ENCODE results near the gene ARL8A. TPM values are rescaled to one million over a fixed set of nuclear protein-coding genes. Genes with fewer than 3 reads are reported as not detected.
A peak's percentile ranks its signal among the peaks of the same experiment; 100 is the strongest.
"Not testable (repeated sequence)": the region's sequence is repeated elsewhere in the genome, so short reads cannot be mapped to it uniquely, and the experiment has no call there.

The ARL8A gene
- polyA plus RNA-seq, 4 donors, result 43.9 to 49.3 (median 44.9) TPM

DNA sequence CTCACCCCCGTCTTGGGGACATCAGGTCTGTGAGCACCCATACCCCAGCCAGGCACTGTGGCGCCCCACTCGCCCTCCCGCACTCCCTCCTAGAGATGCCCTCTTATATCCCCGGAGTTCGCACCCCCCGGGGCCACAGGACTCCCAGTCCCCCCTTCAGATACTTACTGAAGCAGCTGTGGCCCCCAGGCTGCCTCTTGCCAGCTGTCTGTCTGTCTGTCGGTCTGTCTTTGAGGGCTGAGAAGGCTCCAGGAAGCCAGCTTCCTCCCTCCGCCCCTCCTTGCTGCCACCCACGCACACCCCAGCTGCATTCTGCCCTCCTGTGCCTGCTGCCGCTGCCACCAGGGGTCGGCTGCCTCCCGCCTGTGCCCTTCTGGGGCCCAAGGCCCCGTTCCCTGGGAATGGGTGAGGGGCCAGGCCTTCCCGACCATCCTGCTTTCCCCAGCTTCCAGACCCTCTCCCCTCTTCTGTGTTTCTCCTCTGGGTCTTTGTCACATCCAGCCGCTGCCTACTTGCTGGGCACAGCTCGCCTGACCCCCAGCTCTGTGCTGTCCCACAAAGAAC is 15.9 kb upstream of the ARL8A start, which contains the start of gene PTPN7:
TSS of gene PTPN7 (minus strand) at position 226 of the 564 bp plus-strand sequence. CDS start 1,200 bp downstream, outside the sequence.
- DNase-seq (ENCODE audit: low read depth in 4 of 4, low spot score in 2 of 4), result no peak

DNA sequence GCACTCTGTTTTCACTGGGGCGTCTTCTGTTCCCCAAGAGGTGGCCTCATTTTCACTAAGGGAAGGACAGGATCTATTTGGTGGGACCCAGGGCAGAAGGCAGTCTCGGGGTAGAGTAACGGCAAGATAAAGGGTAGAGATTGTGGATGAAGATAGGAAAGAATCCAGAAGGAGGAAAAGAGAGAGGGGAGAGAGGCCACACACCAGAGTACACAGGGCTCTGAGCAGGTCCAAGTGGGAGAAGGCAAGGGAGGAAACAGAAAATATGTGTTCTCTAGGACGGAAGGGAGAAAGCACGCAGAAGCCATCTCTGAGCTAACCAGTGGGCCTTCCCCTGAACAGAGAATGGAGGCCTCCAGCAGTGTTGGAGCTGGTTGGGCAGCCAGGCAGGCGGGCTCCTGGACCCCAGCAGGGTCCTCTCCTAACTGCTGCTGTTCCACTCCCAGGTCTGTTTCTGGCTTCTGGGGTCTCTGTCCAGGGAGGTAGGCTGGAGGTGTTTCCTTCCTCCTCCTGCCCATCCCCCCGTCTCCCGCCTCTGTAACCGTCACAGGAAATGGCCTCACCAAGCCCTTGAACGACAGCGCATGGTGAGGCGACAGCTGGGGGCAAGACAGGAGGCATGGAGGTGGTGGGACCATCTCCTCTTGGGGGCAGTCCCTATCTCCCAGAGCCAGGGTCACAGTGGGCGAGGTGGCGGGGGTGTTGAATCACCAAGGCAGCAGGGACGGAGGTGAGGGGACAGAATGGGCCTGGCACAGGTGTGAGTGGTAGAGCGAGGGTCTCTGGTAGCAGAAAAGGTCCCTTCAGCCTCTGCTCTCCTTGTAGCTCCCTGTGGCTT is 15.2 kb upstream of the ARL8A start:
- DNase-seq (ENCODE audit: low read depth in 4 of 4, low spot score in 2 of 4), result no peak

DNA sequence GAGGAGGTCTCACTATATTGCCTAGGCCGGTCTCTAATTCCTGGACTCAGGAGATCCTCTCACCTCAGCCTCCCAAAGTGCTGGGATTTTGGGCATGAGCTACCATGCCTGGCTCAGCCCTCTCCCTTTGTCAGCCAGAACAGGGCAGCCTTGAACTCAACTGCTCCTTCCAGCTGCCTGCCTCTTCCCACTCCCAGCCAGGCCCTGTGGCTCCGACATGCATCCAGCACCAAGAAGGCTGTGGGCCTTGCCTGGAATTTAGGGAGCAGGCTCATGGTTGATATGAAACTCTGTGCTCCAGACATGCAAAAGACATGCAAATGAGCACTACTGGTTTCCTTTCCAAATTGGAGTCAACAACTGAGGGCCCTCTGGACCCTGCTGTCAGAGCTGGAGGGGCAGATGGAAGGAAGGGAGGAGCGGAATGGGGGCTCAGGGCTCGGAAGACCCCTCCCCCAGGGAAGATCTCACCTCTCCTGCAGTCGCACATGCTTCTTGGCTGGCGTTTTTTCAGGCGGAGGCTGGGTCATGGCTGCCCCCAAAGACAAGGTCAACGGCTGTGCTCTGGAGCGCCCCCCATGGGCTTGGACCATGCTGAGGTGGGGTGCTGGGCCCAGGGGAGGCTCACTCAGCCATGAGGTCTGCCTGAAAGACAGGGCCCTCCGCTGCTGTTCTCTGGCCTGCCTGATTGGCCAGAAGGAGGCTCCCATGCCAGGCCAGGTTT is 14.4 kb upstream of the ARL8A start:
- DNase-seq (ENCODE audit: low read depth in 4 of 4, low spot score in 2 of 4), result no peak

DNA sequence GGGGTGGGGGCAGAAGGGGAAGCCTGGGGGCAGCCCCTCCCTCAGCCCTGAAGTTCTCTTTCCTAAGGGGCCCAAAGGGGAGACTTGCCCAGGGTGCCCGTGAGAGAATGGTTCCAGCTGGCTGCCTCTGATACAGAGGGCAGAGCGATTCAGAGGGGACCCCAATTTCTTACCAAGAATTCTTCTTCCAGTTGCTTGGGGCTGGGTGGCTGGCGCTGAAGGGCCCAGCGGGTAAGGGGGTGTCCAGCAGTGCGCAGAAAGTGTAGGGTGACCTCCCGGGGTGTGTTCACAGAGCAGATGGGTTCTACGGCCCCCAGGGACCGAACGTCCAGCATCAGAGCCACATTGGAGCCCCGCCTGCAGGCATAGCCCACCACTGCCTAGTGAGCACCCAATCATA is 13.4 kb upstream of the ARL8A start:
- DNase-seq (ENCODE audit: low read depth in 4 of 4, low spot score in 2 of 4), result no peak

DNA sequence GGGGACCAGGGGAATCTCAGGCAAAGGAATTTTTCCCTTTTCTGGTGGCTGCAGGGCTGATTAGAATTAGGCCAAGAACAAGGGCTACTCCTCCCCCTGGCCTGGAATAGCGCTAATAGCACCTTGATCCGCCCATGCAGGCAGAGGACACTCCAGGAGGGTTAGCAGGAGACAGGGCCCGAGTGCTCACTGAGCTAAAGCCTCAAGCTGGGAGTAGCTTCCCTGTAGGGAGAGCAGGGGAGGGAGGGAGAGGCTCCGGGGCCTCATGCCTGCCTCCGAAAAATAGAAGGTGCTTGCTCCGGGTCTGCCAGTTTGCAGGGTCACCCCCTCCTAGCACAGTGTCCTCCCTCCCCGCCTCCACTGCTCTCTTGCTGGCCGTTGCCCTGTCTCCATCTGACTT is 12.1 kb upstream of the ARL8A start:
- no peak for DNase-seq (ENCODE audit: low read depth in 4 of 4, low spot score in 2 of 4)

DNA sequence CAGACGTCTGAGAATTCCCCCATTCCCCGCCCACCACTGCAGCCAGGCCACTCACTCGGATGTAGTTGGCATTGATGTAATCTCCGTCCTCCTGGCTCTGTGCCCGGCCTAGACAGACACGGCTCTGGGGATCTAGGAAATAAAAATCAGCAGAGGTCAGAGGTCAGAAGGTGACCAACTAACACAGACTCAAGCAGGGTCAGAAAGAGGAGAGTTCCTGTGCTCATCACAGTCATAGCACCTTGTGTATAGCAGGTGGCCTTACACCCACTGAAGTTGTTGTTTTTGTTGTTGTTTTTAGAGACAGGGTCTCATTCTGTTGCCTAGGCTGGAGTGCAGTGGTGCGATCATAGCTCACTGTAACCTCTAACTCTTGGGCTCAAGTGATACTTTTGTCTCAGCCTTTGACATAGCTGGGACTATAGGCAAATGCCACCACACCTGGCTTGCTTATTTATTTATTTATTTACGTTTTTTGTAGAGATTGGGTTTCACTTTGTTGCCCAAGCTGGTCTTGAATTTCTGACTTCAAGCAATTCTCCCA is 11.0 kb upstream of the ARL8A start:
- no peak for DNase-seq (ENCODE audit: low read depth in 4 of 4, low spot score in 2 of 4)

DNA sequence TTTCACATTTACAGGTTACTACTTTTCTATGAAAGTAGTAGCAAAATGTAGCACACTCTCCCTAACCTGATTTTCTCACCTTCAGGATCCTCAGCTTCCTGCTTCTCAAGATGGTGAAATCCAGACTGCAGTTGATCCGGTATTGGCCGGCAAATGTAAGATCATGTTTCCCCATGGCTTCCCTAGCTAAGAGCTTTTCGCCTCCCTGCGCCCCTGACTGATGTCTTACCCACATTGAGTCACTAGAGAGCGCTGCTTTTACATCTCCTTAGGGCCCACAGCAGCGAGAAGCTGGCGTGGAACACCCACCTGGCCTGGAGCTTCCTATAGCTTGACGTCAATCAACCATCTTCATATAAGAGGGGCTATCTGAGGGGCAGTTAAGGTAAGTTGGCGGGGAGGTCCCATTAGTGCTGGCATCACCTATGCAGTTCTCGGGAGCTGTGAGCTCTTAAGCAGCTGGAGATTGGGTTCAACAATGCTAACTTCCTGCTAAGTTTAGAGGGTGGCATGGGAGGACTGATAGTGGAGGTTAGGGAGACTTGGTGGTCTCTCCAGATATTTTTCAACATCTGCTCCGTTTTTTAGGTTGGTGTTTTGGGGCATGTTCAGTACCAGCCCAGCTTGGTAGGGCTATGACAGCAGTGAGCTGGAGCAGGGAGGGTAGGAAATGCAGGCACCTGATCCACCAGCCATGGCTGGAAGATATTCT is 10.4 kb upstream of the ARL8A start:
- DNase-seq (ENCODE audit: low read depth in 4 of 4, low spot score in 2 of 4), result peak in 1 of 4 donors; percentile 71

DNA sequence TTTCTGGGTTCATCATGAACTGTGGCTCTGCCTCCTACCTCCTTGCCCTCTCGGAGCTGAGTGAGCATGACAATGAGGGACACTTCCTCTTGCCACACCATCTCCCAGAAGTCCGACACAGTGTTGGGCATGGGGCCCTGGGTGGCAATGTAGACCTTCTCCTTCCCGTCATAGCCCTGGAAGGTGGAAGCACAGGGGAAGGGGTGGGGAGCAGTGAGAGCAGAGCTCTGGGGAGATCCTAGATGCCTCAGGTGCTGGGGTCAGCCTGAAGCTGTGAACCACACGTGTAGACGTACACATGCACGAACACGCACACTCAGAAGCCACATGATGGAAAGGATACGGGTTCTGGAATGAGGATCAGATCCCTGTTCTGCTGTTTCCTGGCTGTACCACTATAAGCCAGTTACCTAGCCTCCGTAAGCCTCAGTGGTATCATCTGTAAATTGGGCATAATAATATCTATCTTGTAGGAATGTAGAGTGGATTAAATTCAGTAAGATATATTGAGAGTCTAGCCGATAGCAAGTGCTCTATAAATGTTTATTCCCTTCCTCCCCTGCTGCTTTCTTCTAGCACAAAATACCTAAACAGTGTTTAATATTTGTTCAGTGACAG is 9.7 kb upstream of the ARL8A start:
- no peak for DNase-seq (ENCODE audit: low read depth in 4 of 4, low spot score in 2 of 4)

DNA sequence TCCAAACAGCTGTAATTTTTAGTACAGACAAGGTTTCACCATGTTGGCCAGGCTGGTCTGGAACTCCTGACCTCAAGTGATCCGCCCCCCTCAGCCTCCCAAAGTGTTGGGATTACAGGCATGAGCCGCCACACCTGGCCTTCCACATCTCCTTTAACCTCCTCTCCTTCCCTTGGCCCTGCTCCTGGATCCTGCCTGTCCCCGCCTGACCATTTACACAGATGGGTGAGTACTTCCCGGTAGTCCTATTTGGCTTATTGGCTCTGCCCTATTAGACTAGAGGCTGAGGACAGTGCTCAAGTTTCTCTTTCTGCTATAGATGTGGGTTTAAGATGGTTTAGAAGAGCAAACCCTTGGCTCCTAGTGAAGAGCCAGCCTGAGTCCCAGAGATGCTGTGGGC is 8.7 kb upstream of the ARL8A start:
- DNase-seq (ENCODE audit: low read depth in 4 of 4, low spot score in 2 of 4), result no peak

DNA sequence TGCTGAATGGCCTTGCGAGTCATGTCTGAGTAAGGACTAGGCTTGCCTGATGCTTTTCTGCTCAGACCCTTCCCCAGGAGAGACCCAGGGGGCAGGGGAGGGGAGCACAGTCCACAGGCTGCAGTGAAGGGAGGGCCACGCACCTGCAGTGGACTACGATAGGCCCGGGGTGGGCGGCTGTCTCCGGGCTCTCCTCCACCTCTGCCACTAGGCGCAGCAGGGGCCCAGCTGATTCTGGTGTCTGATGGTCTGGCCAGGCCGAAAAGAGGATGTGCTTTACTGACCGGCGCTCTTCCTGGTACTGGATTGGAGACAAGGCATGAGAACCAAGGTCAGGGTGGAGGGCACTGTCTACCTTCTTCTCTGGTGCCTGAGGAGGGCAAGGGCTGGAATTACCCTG is 7.9 kb upstream of the ARL8A start:
- DNase-seq (ENCODE audit: low read depth in 4 of 4, low spot score in 2 of 4), result no peak

DNA sequence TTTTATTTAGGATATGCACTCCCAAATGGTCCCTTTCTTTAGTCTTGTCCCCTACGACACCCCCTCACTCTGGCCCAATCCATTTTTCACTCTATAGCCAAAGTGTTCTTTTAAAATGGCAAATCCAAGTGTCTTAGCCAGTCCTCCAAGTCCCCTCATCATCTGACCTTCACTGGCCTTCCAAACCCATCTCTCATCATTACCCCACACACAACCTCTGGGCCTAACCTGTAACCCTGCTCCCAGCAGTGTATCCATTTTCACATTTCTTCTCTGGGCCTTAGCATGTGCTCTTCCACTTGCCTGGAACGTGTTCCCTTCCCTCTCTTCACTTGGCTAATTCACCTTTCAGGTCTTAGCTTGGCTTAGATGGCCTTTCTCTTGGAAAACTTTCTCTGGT is 6.5 kb upstream of the ARL8A start:
- no peak for DNase-seq (ENCODE audit: low read depth in 4 of 4, low spot score in 2 of 4)

DNA sequence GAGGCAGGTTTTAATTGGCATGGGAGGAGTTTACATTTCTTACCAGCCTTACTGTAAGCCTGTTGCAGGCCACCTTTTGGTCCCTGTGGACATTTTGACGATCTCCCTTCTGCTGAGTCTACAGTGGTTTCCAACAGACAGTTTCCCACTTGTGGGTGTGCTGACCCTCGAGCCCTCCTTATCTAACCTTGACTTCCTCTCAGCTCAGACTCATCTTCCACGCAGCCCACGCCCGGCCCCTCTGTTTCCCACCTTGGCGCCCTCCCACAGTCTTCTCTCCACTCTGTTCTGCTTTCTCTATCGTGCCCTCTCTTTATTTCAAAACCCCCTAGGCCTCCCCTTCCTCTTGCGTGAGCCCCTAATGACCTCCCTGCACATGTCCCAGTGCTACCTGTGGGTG is 6.1 kb upstream of the ARL8A start:
- DNase-seq (ENCODE audit: low read depth in 4 of 4, low spot score in 2 of 4), result no peak

DNA sequence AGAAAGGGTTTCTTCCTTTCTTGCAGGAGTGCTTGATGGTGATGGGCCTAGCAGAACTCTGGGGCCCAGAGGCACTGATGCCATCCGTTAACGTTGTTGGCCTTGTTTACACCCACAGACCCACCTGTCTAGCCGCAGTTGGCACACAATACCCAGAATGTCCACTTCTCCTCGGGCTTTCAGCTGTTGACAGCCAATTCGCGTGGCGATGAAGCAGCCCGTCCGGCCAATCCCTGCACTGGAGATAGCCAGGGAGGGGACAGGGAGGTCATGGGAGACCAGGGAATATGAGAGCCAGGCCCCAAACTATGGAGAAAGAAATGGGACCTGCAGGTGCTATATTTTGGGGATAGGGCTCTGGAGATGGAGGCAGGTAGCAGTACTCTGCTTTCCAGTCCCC is 5.7 kb upstream of the ARL8A start:
- no peak for DNase-seq (ENCODE audit: low read depth in 4 of 4, low spot score in 2 of 4)

DNA sequence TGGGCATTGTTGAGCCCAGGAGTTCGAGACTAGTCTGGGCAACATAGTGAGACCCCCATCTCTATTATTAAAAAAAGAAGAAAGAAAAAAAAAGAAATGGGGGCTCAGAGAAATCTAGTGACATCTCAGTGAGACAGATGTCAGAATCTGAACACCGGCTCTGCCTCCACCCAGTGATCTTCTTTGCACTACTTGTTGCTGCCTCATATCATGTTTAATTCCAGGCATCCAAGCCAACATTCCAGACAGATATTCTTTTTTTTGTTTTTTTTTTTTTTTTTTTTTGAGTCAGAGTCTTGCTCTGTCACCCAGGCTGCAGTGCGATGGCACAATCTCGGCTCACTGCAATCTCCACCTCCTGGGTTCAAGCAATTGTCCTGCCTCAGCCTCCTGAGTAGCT is 5.0 kb upstream of the ARL8A start:
- no peak for DNase-seq (ENCODE audit: low read depth in 4 of 4, low spot score in 2 of 4)

DNA sequence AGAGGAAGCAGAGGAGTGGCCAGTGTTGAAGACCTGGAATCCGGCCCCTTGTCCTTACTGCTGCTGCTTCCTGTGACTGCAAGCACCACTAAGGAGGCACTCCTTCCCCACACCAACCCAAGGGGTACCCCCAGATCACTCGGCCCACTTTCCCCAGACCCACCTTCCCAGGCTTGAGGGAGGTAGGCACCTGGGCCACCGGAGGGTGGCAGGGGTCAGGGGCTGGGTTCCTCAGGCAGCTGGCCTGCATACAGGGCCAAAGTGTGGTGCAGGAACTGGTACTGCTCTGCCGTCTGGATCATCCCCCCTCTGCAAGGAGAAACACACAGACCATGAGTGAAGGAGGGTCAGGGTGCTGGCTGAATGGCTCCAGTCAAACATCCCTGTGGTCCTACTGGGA is 3.9 kb upstream of the ARL8A start:
- DNase-seq (ENCODE audit: low read depth in 4 of 4, low spot score in 2 of 4), result no peak

DNA sequence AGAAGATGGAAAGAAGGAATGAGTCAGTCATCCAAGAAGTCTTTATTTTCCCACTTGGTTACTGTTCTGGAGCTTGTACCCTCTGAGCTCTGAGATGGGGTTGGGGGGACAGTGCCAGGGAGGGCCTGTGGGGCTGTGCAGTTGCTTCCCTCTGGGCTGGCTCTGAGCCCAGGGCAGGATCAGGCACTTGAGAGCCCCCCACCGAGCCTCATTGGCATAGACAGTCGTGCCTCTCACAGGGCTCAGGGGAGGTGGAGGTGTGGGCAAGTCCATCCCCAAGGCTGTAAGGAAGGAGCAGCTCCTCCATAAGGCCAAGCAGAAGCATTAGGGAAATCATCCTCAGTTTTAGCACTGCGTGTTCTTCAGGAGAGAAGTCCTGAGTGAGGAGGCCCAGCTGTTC is 2.5 kb upstream of the ARL8A start:
- DNase-seq (ENCODE audit: low read depth in 4 of 4, low spot score in 2 of 4), result no peak

DNA sequence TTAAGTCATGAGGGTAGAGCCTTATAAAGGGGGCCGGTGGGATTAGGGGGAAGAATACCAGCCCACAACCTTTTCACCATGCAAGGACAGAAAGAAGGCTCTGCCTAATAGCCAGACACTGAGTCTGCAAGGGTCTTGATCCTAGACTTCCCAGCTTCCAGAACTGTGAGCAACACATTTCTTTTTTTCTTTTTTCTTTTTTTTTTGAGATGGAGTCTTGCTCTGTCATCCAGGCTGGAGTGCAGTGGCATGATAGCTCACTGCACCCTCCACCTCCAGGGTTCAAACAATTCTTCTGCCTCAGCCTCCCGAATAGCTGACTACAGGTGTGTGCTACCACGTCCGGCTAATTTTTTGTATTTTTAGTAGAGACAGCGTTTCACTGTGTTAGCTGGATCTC is 1.7 kb upstream of the ARL8A start:
- DNase-seq (ENCODE audit: low read depth in 4 of 4, low spot score in 2 of 4), result no peak

DNA sequence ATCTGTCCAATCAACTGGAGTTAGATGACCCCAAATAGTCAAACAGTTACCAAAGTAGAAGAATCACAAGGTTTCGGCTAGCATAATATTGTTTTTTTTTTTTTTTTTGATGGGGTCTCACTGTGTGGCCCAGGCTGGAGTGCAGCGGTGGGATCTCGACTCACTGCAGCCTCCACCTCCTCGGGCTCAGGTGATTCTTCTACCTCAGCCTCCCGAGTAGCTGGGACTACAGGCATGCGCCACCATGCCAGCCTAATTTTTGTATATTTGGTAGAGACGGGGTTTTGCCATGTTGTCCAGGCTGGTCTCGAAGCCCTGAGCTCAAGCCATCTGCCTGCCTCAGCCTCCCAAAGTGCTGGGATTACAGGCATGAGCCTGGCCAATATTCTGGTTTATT is 1.2 kb upstream of the ARL8A start:
- DNase-seq (ENCODE audit: low read depth in 4 of 4, low spot score in 2 of 4), result not testable (repeated sequence)

DNA sequence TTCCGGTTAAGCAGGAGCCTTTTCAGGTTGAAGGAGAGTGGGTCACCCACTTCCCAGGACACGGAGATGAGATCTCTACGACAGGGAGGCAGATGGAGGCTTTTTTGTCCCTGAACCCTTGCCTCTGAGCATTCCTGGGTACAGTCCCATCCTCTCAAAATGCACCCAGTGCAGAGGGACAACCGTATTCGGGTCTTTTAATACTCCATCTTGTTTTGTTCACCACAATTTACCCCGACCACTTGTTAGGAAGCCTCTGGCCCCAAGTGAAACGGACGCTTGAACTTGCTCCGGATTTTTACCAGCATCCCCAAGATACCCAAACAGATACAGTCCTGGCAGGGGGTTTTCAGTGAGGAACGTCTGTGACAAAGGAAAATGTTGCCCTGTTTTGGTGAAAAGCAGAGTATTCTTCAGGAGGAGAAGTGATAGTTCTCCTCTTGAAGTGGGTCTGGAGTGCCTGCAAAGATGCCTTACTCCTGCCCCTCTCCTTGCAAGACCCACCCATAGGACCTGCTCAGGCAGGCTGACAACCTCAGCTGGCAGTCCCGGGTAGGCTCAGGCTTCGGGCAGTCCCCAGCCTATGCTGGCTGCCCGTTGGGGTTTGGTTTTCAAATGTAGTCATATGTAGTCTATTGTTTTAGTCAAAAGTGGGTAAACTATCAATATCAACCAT is 669 bp upstream of the ARL8A start:
- no peak for DNase-seq (ENCODE audit: low read depth in 4 of 4, low spot score in 2 of 4)

Measured in left renal cortex interstitium (tissue), 4 donors.